Limb (tissue), 2 donors: ENCODE measurements around the gene LRWD1.

Experiments used
- DNase-seq, 2 donors: peaks; one replicate each; pipeline ENCODE4 v3.0.0-alpha.2; 2016; ENCODE audit errors: extremely low spot score in 2 of 2

LRWD1 gene

GRCh38 chr7:102464577-102465280 lies at the start of gene LRWD1, which contains the start of gene ALKBH4:
TSS of gene LRWD1 (plus strand) at chr7:102464984. CDS start at chr7:102465081, 97 bp downstream.
TSS of gene ALKBH4 (minus strand) at chr7:102464863. CDS start at chr7:102464836, 27 bp downstream.
- DNase-seq, result peak; percentile 92 to 97

GRCh38 chr7:102415685-102416225 lies 49.0 kb upstream of the LRWD1 start:
- no peak for DNase-seq

GRCh38 chr7:102416406-102416805 lies 48.4 kb upstream of the LRWD1 start:
- DNase-seq, result no peak

GRCh38 chr7:102417105-102417504 lies 47.7 kb upstream of the LRWD1 start:
- DNase-seq, result no peak

GRCh38 chr7:102418592-102418991 lies 46.2 kb upstream of the LRWD1 start:
- no peak for DNase-seq

GRCh38 chr7:102421706-102422240 lies 43.0 kb upstream of the LRWD1 start:
- DNase-seq, result no peak

- DNase-seq, result no peak
Measured at GRCh38 chr7:102424129-102424551, 40.6 kb upstream of the LRWD1 start.

GRCh38 chr7:102424787-102425218 lies 40.0 kb upstream of the LRWD1 start:
- DNase-seq, result no peak

GRCh38 chr7:102425639-102426267 lies 39.0 kb upstream of the LRWD1 start:
- DNase-seq, result peak in 1 of 2 donors; percentile 6

GRCh38 chr7:102426268-102427018 lies 38.3 kb upstream of the LRWD1 start:
- no peak for DNase-seq

GRCh38 chr7:102427019-102427405 lies 37.8 kb upstream of the LRWD1 start:
- no peak for DNase-seq

- DNase-seq, result no peak
Measured at GRCh38 chr7:102429141-102429899, 35.5 kb upstream of the LRWD1 start.

- no peak for DNase-seq
Measured at GRCh38 chr7:102431617-102432298, 33.0 kb upstream of the LRWD1 start.

GRCh38 chr7:102432442-102433218 lies 32.2 kb upstream of the LRWD1 start:
- DNase-seq, result no peak

GRCh38 chr7:102433219-102434038 lies 31.4 kb upstream of the LRWD1 start, which contains the start of gene ORAI2:
TSS of gene ORAI2 (plus strand) at chr7:102433575. CDS start at chr7:102438957, 5,382 bp downstream.
- peak; percentile 50 to 92 for DNase-seq

- no peak for DNase-seq
Measured at GRCh38 chr7:102434039-102434486, 30.7 kb upstream of the LRWD1 start.

- DNase-seq, result no peak
Measured at GRCh38 chr7:102436118-102436517, 28.7 kb upstream of the LRWD1 start.
